OCI-LY1 (cell line): ENCODE measurements around the gene PIGQ.

ENCODE experiments used
- H2AFZ ChIP-seq: fragments of 200-600 bp; sonication (generic), shearing (Covaris generic); 2 replicates; pipeline ENCODE4 v1.6.0; 2014; ENCODE audit warnings: antibody characterized with exemption, mild to moderate bottlenecking, low read length
- H3F3A ChIP-seq: fragments of 200-600 bp; sonication (generic), shearing (Covaris generic); 2 replicates; pipeline ENCODE4 v1.6.0; 2014; ENCODE audit warnings: mild to moderate bottlenecking, antibody characterized with exemption, low read length, moderate library complexity; ENCODE audit not compliant: insufficient read depth
- H3K27ac ChIP-seq: fragments of 200-600 bp; sonication (generic); 2 replicates; pipeline ENCODE4 v1.5.1; 2014; ENCODE audit warnings: low read length, mixed run types, mild to moderate bottlenecking, low read depth; ENCODE audit not compliant: poor library complexity, severe bottlenecking
- H3K27me3 ChIP-seq: fragments of 200-600 bp; sonication (generic); 2 replicates; pipeline ENCODE4 v1.6.0; 2014; ENCODE audit warnings: antibody characterized with exemption, mild to moderate bottlenecking, low read length, moderate library complexity; ENCODE audit not compliant: insufficient read depth
- H3K36me3 ChIP-seq: fragments of 200-600 bp; sonication (generic); 2 replicates; pipeline ENCODE4 v1.6.1; 2014; ENCODE audit warnings: mild to moderate bottlenecking, antibody characterized with exemption, low read length, moderate library complexity, mixed read lengths; ENCODE audit not compliant: insufficient read depth
- H3K4me1 ChIP-seq: fragments of 200-600 bp; sonication (generic); 2 replicates; pipeline ENCODE4 v1.5.1; 2014; ENCODE audit warnings: mild to moderate bottlenecking, low read length, moderate library complexity; ENCODE audit not compliant: insufficient read depth, severe bottlenecking
- H3K4me2 ChIP-seq: fragments of 200-600 bp; sonication (generic), shearing (Covaris generic); 2 replicates; pipeline ENCODE4 v1.6.1; 2014; ENCODE audit warnings: low read length
- H3K4me3 ChIP-seq: fragments of 200-600 bp; sonication (generic); 2 replicates; pipeline ENCODE4 v1.5.1; 2014; ENCODE audit warnings: low read length, low read depth, mild to moderate bottlenecking, mixed read lengths; ENCODE audit not compliant: poor library complexity, severe bottlenecking
- H3K79me2 ChIP-seq: fragments of 200-600 bp; shearing (Covaris generic); 2 replicates; pipeline ENCODE4 v1.6.1; 2016; ENCODE audit warnings: mixed run types, low read length, mixed read lengths; ENCODE audit not compliant: insufficient read depth
- H3K9ac ChIP-seq: fragments of 200-600 bp; sonication (generic), shearing (Covaris generic); 2 replicates; pipeline ENCODE4 v1.6.1; 2014; ENCODE audit warnings: mild to moderate bottlenecking, low read length, mixed read lengths
- H3K9me2 ChIP-seq: fragments of 200-600 bp; sonication (generic), shearing (Covaris generic); 2 replicates; pipeline ENCODE4 v1.6.1; 2014; ENCODE audit warnings: low read depth, mild to moderate bottlenecking, low read length, mixed read lengths
- H3K9me3 ChIP-seq: fragments of 200-600 bp; shearing (Covaris generic); 2 replicates; pipeline ENCODE4 v1.6.1; 2014; ENCODE audit warnings: low read length, mixed read lengths
- H4K20me1 ChIP-seq: fragments of 200-600 bp; sonication (generic), shearing (Covaris generic); 2 replicates; pipeline ENCODE4 v1.6.0; 2016; ENCODE audit warnings: mild to moderate bottlenecking, low read length; ENCODE audit not compliant: insufficient read depth
- CTCF ChIP-seq: fragments of 200-600 bp; sonication (generic), shearing (Covaris generic); IDR thresholded peaks from 2 replicates; pipeline ENCODE4 v1.5.1; 2017; ENCODE audit warnings: mild to moderate bottlenecking, antibody characterized with exemption, low read length, moderate library complexity, mixed read lengths
- EZH2 ChIP-seq: fragments of 200-600 bp; sonication (generic), shearing (Covaris generic); IDR thresholded peaks from 2 replicates; pipeline ENCODE4 v1.8.0; 2017; ENCODE audit warnings: borderline replicate concordance, mixed run types, mild to moderate bottlenecking, antibody characterized with exemption, low read length, moderate library complexity, mixed read lengths

The PIGQ gene

GRCh38 chr16:559021-559380, 10.8 kb upstream of the PIGQ start:
- no peak overlapping the region for H3K27ac ChIP-seq
- no peak overlapping the region for H3K4me2 ChIP-seq
- no peak overlapping the region for H2AFZ ChIP-seq
- H3K9me3 ChIP-seq = no peaks in the 10 kb centered on the region
- no peaks in the 10 kb centered on the region for H3K9me2 ChIP-seq
- no peaks in the 10 kb centered on the region for H4K20me1 ChIP-seq
- H3F3A ChIP-seq = no peaks in the 10 kb centered on the region
- H3K79me2 ChIP-seq = no peaks in the 10 kb centered on the region
- no peak for TF ChIP-seq EZH2
- no peak for TF ChIP-seq CTCF
- H3K36me3 ChIP-seq = no peaks in the 10 kb centered on the region
- H3K27me3 ChIP-seq = no peaks in the 10 kb centered on the region
- H3K4me3 ChIP-seq = no peak overlapping the region
- no peaks in the 10 kb centered on the region for H3K4me1 ChIP-seq
- no peak overlapping the region for H3K9ac ChIP-seq

- H3K4me3 ChIP-seq = no peak overlapping the region
- H3K27ac ChIP-seq = no peak overlapping the region
- H3K4me1 ChIP-seq = no peaks in the 10 kb centered on the region
- no peak for TF ChIP-seq EZH2
- no peaks in the 10 kb centered on the region; the same call in 1 of the 2 replicates for H3K27me3 ChIP-seq
- no peaks in the 10 kb centered on the region for H3K36me3 ChIP-seq
- H4K20me1 ChIP-seq = no peaks in the 10 kb centered on the region
- no peaks in the 10 kb centered on the region for H3F3A ChIP-seq
- H3K79me2 ChIP-seq = no peaks in the 10 kb centered on the region
- H2AFZ ChIP-seq = no peak overlapping the region
- no peaks in the 10 kb centered on the region for H3K9me2 ChIP-seq
- H3K9ac ChIP-seq = no peak overlapping the region
- H3K4me2 ChIP-seq = no peak overlapping the region
- no peaks in the 10 kb centered on the region for H3K9me3 ChIP-seq
These were observed 10.2 kb upstream of the PIGQ start for GRCh38 chr16:559411-560203.

- H3F3A ChIP-seq = no peaks in the 10 kb centered on the region
- no peaks in the 10 kb centered on the region; the same call in 1 of the 2 replicates for H3K27me3 ChIP-seq
- TF ChIP-seq CTCF (no peak), EZH2 (no peak)
- H3K9ac ChIP-seq = no peak within 1 kb of the TSS
- no peaks in the 10 kb centered on the region for H3K9me2 ChIP-seq
- H3K4me3 ChIP-seq = no peak within 1 kb of the TSS
- no peaks in the 10 kb centered on the region for H3K36me3 ChIP-seq
- H2AFZ ChIP-seq = no peak within 1 kb of the TSS
- H3K79me2 ChIP-seq = no peaks in the 10 kb centered on the region
- no peaks in the 10 kb centered on the region for H3K4me1 ChIP-seq
- H3K27ac ChIP-seq = no peak within 1 kb of the TSS
- H4K20me1 ChIP-seq = no peaks in the 10 kb centered on the region
- no peaks in the 10 kb centered on the region for H3K9me3 ChIP-seq
- H3K4me2 ChIP-seq = no peak within 1 kb of the TSS
These were observed 9.5 kb upstream of the PIGQ start, which contains the start of gene PRR35 for GRCh38 chr16:560204-560700. Gene PRR35 (plus strand): TSS chr16:560394. CDS start chr16:563295, 2,901 bp downstream.
